Activated T-helper 2 cell treated with anti-CD3 and anti-CD28 coated beads, Interferon-gamma antibody, Interleukin-2, Interleukin-4, amounts not matched to agents 10 μg/mL and 5 μg/mL and 100 μg/mL, durations not matched to agents 14 hours and 24 hours and 36 hours (primary cell): ENCODE data around the gene TXNRD2. TPM values are rescaled to one million over a fixed set of nuclear protein-coding genes. Genes with fewer than 3 reads are reported as not detected.

Source experiments
- DNase-seq: peaks from one replicate; pipeline ENCODE4 v3.0.0; 2021; ENCODE audit warnings: low spot score
- H3K27ac Mint-ChIP-seq: one replicate; pipeline ENCODE4 v1.8.0; 2021; ENCODE audit warnings: mixed read lengths
- H3K27me3 Mint-ChIP-seq: one replicate; pipeline ENCODE4 v1.8.0; 2021; ENCODE audit warnings: low read depth, mixed read lengths
- H3K36me3 Mint-ChIP-seq: one replicate; pipeline ENCODE4 v1.8.0; 2021; ENCODE audit warnings: low read depth, mixed read lengths
- H3K4me1 Mint-ChIP-seq: one replicate; pipeline ENCODE4 v1.8.0; 2021; ENCODE audit warnings: low read depth, mixed read lengths
- H3K4me3 Mint-ChIP-seq: one replicate; pipeline ENCODE4 v1.8.0; 2021; ENCODE audit warnings: low read depth, mild to moderate bottlenecking, moderate library complexity, mixed read lengths
- H3K9me3 Mint-ChIP-seq: one replicate; pipeline ENCODE4 v1.8.0; 2021; ENCODE audit warnings: mixed read lengths
- intact Hi-C: fragments of 100-400 bp; cut with micrococcal nuclease; formaldehyde crosslinking; loops from one replicate; pipeline ENCODE4 v1.15.1; 2023
- total RNA-seq: library from RNA; stranded (reverse); gene quantifications from 2 replicates; pipeline ENCODE4 v1.2.3, GENCODE V29; 2022

TXNRD2 gene
- total RNA-seq, 1 donor from 2014 or later: 19.9 TPM

DNA sequence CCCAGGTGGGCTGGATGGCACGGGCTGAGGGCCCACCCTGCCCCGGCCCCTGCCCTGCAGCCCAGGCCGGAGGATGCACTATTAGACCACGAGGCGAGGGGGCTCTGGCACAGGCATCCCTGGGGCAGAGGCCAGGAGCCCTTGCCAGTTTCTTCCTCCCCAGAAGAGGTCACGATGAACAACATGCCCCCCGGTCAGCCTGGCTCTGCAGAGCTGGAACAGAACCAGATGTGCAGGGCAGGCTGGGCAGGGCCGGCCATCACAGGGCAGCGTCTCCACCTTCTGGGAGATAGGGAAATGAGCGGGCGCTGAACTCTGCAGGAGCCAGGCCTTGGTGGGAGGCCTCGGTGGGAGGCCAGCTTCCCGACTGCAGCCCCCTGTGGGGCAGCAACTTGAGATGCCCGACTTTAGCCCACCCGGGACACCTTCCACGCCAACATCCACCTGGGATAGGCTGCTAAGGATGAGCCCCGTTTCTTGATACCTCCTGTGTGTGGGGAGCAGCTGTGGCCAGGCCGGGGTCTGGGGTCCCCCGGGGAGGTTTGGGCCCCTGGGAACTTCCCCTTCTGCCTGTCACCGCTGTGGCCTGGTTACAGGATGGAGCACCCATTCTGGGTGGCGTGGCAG lies 65.2 kb downstream of the TXNRD2 start:
- Mint-ChIP-seq H3K36me3 (no peaks in the 10 kb centered on the region), H3K4me3 (no peak overlapping the region), H3K27me3 (no peaks in the 10 kb centered on the region), H3K4me1 (peaks cover 3% of the 10 kb centered on the region), H3K27ac (no peak overlapping the region), H3K9me3 (no peaks in the 10 kb centered on the region)
- no peak for DNase-seq
- intact Hi-C loops: no loop called here

DNA sequence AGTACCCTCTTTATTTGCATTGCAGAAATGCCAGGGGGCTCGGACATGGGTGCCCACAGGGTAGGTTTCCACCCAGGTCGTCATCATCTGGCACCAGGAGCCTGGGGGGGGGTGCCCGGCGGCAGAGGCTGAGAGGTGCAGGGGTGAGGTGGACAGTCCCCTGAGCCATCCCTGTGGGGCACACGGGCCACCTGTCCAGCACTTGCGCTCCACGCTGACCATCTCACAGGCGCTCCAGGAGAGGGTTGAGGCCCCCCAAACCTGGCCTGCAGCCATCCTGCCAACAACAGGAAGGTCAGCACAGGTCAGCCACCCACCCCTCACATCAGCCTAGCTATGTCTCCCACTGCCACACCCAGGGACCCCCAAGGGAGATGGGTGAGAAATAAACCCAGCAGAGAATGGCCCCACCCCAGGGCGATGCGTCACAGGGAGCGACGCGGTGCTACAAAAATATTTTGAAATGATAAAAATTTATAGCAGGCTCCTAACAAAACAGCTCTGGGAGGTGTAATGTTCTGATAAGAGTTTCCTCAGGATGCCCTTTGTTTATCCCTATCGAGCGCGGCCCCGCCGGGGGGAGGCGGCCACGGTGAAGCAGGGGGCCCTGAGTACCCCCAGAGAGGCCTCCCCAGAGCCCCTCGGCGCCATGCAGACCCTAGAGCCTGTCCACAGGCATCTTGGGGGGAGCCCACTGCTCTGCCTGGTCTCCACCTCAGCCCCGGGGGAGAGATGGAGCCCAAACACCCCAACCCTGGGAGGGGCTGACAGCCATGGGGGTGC lies 65.9 kb downstream of the TXNRD2 start:
- Mint-ChIP-seq H3K36me3 (no peaks in the 10 kb centered on the region), H3K4me1 (peaks cover 3% of the 10 kb centered on the region), H3K27me3 (no peaks in the 10 kb centered on the region), H3K9me3 (no peaks in the 10 kb centered on the region), H3K4me3 (no peak overlapping the region), H3K27ac (no peak overlapping the region)
- intact Hi-C loops: no loop called here
- no peak for DNase-seq

DNA sequence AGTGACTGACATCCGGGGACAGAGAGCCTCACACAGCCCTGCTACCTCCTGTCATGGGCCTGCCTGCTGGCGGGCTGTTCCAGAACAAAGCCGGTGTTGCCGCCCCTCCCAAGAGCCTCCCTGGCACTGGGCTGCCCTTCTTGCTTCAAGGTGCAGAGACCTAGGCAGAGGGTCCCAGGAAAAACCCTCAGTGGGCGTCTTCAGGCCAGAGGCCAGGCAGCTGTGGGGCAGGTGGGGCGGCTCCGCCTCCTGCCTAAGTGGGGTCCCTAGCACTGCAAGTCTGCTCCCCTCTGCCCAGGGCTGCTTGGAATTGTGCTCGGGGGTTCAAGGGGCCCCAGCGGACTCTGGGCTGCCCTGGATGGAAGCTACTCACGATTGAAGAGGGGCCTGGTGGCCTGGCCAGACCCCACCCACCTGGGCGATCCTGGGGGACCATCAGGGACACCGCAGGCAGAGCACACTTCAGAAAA lies 66.5 kb downstream of the TXNRD2 start:
- Mint-ChIP-seq H3K36me3 (no peaks in the 10 kb centered on the region), H3K4me1 (peaks cover 3% of the 10 kb centered on the region), H3K27ac (no peak overlapping the region), H3K4me3 (no peak overlapping the region), H3K9me3 (no peaks in the 10 kb centered on the region), H3K27me3 (no peaks in the 10 kb centered on the region)
- no peak for DNase-seq
- intact Hi-C loops: no loop called here

DNA sequence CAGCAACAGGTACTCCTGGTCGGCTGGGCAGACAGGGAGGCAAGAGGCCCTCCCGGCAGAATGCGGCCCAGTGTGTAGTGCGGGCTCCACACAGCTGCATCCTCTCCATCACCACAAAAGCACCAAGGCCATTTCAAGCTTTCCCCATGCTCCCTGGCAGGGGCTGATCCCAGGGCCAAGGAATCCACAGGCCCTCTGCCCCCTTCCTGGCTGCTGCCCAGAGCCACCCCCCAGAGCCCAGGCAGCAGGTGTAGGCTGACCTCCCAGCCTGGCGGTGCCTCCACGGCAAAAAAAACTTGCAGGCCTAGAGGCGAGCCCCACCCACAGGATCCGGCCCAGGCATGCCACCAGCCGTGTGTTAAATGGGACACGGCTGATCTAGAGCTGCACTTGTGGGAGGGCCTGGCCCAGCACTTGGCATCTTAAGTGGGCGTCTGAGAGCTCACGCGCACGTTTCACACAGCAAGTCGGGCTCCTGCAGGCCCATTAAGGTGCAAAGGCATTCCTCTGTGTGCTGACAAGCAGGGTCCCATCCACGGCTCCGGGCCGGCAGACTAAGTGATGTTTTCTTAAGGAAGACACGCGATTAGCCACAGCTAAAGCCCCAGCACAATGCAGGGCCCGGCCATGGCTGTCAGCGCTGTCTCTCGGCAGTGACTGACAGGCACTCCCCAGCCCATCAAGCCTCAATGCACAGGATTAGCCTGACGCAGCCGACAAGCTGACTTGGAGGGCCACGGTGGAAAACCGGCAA lies 67.1 kb downstream of the TXNRD2 start:
- DNase-seq: no peak
- Mint-ChIP-seq H3K27ac (no peak overlapping the region), H3K27me3 (no peaks in the 10 kb centered on the region), H3K4me3 (no peak overlapping the region), H3K4me1 (peaks cover 3% of the 10 kb centered on the region), H3K9me3 (no peaks in the 10 kb centered on the region), H3K36me3 (no peaks in the 10 kb centered on the region)
- intact Hi-C loops: no loop called here

DNA sequence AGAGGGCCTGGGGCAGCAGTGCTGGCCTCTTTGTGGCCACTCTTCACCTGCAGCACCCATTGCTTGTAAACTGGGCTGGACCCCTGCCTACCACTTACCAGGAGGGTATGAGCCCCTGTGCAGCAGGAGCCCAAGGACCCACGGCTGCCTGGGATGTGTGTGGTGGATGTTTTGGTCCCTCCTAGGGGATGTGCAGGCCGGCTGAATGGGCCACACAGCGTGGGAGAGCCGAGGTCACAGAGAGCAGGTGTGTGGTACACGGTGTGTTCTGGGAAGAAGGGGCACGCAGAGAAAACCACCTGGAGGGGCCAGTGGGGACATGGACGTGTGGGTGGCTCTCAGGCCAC lies 67.7 kb downstream of the TXNRD2 start:
- Mint-ChIP-seq H3K9me3 (no peaks in the 10 kb centered on the region), H3K27ac (no peak overlapping the region), H3K4me1 (peaks cover 3% of the 10 kb centered on the region), H3K27me3 (no peaks in the 10 kb centered on the region), H3K36me3 (no peaks in the 10 kb centered on the region), H3K4me3 (no peak overlapping the region)
- DNase-seq: no peak
- intact Hi-C loops: no loop called here

DNA sequence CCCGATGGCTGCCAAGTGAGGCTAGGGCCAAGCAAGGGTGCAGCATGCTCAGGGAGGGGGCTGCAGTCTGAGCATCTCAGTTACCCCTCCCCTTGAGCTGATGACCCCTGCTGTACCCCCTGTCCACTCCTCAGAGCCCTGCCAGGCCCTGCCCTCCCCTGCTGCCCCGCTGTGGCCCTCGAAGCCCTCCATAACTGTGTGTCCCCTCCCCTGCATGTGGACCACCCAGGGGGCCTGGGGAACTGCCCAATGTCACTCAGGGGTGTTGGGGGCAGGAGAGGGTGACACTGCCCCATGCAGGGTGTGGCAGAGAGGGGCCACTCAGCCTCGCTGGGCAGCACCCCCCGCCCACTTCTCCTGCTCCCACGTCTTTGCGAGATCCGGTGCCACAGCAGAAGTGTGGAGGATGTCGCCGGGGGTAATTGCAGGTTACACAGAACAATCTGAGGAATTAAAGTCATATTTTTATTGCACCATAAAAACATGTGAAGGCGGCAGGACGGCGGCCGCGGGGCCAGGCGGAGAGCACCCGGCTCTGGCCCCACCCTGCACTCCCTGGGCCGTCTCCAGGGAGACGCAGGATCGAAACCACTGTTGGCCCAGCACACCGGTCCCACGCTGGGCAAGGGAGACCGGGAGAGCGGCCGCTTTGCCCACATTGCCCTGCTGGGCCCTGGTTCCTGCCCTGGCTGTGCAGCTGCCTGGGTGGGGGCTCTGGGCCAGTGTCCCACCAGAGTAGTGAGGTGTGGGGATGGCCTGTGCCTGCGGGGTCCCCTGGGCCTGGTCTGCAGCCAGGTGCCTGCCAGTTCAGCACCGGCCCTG lies 68.3 kb downstream of the TXNRD2 start:
- H3K4me3 Mint-ChIP-seq: no peak overlapping the region
- no peak for DNase-seq
- H3K27ac Mint-ChIP-seq: no peak overlapping the region
- peaks cover 3% of the 10 kb centered on the region for H3K4me1 Mint-ChIP-seq
- no peaks in the 10 kb centered on the region for H3K9me3 Mint-ChIP-seq
- no peaks in the 10 kb centered on the region for H3K36me3 Mint-ChIP-seq
- H3K27me3 Mint-ChIP-seq: no peaks in the 10 kb centered on the region
- intact Hi-C loops: no loop called here

DNA sequence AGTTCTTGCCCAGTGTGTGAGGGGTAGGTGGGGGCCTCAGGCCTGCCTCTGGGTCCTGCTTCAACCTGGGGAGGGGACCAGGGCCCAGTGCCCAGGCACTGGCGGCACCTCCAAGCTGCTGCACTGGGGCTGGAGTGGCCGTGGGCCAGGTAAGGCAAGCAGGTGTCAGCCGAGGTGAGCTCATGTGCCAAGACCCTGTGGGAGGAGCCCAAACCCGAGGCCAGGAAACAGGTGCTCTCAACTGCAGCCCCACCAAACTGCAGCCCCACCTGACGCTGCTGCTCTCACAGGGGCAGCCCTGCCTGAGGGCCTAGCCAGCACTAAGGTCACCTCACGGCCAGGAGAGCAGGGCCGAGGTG lies 68.9 kb downstream of the TXNRD2 start:
- peaks cover 3% of the 10 kb centered on the region for H3K4me1 Mint-ChIP-seq
- no peak for DNase-seq
- H3K27ac Mint-ChIP-seq: no peak overlapping the region
- H3K9me3 Mint-ChIP-seq: no peaks in the 10 kb centered on the region
- intact Hi-C loops: no loop called here
- no peaks in the 10 kb centered on the region for H3K36me3 Mint-ChIP-seq
- no peak overlapping the region for H3K4me3 Mint-ChIP-seq
- H3K27me3 Mint-ChIP-seq: no peaks in the 10 kb centered on the region

DNA sequence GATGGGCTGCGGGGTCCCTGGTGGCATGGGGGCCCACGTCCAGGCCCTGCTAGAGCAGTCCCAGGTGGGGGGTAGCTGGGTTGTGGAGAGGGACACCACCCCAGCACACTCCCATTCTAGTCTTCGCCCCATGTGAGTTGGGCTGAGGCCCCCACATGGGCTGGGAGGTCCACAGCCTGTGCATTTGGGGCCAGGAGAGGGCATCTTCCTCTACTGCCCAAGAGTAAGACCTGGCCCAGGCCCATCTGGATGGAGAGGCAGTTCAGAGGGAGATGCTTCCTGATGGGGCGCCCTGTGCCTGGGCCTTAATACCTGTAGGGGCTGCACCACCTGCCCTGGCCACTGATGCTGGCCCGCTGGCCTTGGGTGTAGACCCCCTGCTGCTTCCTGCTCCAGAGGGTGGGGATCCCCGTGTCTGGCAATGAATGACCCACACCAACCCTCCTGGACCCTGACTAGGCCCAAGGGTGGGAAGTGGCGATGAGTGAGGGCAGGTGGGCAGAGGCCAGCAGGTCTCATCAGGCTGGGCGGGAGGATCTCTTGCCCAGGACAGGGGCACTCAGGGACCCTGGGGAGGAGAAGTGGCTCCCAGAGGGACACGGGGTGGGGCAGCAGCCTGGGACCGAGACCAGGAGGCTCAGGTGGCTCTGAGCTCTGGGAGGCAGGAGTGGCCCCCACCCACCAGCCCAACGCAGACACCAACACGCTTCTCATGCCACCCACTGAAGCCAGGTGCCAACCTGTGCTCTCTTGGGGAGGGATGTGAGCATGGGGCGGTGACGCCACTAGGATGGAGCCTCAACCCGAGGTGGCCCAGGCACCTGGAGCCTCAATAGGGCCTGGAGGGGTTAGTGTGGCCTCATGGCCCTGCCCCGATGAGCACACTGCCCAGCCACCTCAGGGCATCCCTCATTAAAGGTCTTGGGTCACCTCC lies 69.5 kb downstream of the TXNRD2 start:
- intact Hi-C loops: no loop called here
- H3K36me3 Mint-ChIP-seq: no peaks in the 10 kb centered on the region
- H3K4me1 Mint-ChIP-seq: peaks cover 3% of the 10 kb centered on the region
- no peak overlapping the region for H3K27ac Mint-ChIP-seq
- H3K4me3 Mint-ChIP-seq: no peak overlapping the region
- DNase-seq: no peak
- H3K9me3 Mint-ChIP-seq: no peaks in the 10 kb centered on the region
- no peaks in the 10 kb centered on the region for H3K27me3 Mint-ChIP-seq

DNA sequence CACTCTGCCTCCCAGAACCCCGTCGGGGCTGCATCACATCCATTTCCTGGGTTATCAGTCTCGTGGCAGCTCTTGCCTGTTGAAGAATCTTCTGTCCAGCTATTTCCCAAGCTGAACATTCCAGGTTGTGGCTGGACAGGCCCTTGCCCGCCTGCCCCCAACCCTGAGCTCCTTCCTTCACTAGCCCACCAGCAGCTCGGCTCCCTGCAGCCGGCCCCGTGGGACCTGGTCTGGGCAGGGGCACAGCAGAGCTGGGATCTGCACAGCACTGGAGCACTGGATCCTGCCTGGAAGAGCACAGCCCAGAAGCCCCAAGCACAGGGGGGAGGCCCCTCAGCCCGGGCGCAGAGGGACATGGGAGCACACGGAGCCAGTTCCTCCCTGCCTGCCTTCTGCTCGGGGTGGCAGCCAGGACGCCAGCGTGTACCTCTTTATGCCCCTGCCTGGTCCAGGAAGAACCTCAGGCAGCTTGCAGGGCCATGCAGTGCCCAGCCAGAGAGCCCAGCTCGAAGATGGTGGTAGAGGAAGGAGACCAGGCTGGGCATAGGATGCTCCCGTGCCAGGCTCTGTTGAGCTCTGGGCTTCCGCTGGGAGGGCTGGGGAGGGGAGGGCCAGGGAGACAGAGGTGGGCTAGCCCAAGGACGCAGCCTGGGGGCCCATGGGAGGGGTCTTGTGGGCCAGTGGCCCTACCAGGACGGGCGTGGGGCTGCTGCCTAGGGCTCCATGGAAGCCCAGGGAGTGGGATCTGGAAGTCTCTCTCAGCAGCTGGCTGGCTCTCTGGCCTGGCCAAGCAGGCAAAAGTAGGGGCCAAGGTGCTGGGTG lies 70.4 kb downstream of the TXNRD2 start:
- H3K4me3 Mint-ChIP-seq: no peak overlapping the region
- H3K27ac Mint-ChIP-seq: no peak overlapping the region
- DNase-seq: no peak
- no peaks in the 10 kb centered on the region for H3K9me3 Mint-ChIP-seq
- H3K4me1 Mint-ChIP-seq: peaks cover 3% of the 10 kb centered on the region
- no peaks in the 10 kb centered on the region for H3K36me3 Mint-ChIP-seq
- intact Hi-C loops: no loop called here
- no peaks in the 10 kb centered on the region for H3K27me3 Mint-ChIP-seq

DNA sequence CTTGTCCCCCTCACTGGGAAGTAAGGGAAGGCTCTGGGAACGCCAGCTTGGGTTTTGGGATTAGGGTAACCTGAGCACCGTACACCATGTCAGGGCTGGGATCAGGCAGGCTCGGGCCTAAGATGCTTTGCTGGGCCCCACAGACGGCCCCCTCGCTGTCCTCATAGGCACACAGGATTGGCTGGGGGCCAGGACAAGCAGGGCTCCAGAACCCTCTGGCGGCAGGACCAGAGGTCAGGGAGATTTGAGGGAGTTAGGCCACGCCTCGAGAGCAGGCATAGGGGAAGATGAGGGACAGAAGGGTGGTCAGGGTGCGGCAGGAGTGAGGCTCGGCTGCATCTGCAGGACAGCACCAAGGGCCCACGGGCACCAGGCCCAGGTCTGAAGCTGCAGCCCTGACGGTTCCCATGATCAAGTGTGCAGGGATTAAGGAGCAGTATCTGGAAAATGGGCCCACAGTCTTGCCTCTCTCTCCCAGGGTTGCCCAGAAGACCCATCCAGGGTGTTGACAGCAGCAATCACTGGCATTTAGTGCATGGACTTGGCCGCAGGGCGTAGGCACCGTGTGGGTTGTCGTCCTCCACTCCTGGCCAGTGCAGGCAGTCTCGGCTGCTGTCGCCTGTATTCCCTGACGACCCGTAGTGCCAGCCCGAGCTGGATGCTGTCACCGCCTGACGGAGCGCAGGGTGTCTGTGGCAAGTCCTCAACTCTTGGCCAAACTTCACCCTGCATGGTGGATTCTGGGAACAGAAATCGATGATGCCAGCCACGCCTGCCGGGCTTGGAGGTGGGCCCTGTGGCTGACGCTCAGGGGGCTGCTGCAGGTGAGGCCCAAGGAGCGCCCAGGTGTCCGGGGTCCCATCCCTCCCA lies 71.2 kb downstream of the TXNRD2 start:
- H3K27ac Mint-ChIP-seq: no peak overlapping the region
- H3K27me3 Mint-ChIP-seq: no peaks in the 10 kb centered on the region
- no peak for DNase-seq
- H3K4me3 Mint-ChIP-seq: no peak overlapping the region
- no peaks in the 10 kb centered on the region for H3K9me3 Mint-ChIP-seq
- no peaks in the 10 kb centered on the region for H3K36me3 Mint-ChIP-seq
- H3K4me1 Mint-ChIP-seq: peaks cover 3% of the 10 kb centered on the region
- intact Hi-C loops: no loop called here
